22Rv1 (cell line): ENCODE results near the gene ADGRL4.

Experiments used
- CTCF ChIP-seq: fragments of 450-650 bp; IDR thresholded peaks from 2 replicates; pipeline ENCODE4 v1.5.1; 2017; ENCODE audit warnings: mild to moderate bottlenecking
- ZFX ChIP-seq: fragments of 450-650 bp; IDR thresholded peaks from 2 replicates; pipeline ENCODE4 v1.6.1; 2017; ENCODE audit warnings: antibody characterized with exemption, borderline replicate concordance

- no peak for TF ChIP-seq CTCF
- no peak for TF ChIP-seq ZFX
Measured at GRCh38 chr1:79010589-79010988, 4.1 kb upstream of the ADGRL4 start.
